ENCODE data around the gene ST8SIA6. TPM values are rescaled to one million over a fixed set of nuclear protein-coding genes. Genes with fewer than 3 reads are reported as not detected.

Gene ST8SIA6
- total and polyA plus RNA-seq, 4 donors, result 0.43 to 22.0 (median 2.9) TPM

DNA sequence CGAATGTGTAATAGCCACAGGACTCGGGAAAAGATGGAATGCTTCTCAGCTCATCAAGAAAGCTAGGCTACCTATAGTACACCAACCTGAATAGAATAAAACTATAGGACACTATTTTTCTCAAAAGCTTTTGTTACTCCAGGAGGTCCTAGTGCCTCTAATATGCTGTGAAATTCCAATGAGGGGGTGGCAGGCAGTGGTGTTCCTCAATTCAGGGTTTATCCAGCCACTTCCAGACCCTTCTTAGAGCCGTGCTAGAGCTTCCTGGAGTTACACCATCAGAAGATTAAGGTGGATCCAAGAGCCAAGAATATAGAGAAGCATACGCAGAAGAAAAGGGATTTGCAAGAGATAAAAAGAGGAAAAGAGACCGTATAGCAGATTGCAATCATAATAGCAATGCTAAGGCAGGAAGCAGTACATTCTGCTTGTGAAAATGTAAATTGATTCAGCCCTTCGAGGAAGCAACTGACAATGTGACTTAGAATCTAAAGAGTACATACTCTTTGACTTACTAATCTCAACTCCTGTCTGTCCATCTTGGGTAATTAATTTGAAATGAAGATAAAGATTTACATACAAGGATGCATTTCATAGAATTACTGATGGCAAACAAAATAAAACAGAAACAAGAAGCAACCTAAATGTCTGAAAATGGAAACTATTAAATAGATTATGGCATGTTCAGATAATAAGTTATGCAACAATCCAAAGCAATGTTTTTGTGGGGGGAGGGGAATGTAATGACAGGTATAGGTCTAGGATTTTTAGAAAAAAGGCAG is 2.1 kb downstream of the ST8SIA6 start:
- H3K4me3 ChIP-seq, result no peak overlapping the region
- no peak overlapping the region for H3K27ac ChIP-seq (ENCODE audit: low read depth in 1 of 2, low read length in 1 of 2)
- H3K36me3 ChIP-seq (ENCODE audit: control insufficient read depth in 4 of 4, insufficient read depth in 4 of 4, low read length in 4 of 4), result peaks cover 0 to 2% (median 0%) of the 10 kb centered on the region in 4 donors
- WGBS, 2 donors, result 24 to 31% methylated on average over 6 of the region's 6 CpGs
- TF ChIP-seq, protein P1, sequence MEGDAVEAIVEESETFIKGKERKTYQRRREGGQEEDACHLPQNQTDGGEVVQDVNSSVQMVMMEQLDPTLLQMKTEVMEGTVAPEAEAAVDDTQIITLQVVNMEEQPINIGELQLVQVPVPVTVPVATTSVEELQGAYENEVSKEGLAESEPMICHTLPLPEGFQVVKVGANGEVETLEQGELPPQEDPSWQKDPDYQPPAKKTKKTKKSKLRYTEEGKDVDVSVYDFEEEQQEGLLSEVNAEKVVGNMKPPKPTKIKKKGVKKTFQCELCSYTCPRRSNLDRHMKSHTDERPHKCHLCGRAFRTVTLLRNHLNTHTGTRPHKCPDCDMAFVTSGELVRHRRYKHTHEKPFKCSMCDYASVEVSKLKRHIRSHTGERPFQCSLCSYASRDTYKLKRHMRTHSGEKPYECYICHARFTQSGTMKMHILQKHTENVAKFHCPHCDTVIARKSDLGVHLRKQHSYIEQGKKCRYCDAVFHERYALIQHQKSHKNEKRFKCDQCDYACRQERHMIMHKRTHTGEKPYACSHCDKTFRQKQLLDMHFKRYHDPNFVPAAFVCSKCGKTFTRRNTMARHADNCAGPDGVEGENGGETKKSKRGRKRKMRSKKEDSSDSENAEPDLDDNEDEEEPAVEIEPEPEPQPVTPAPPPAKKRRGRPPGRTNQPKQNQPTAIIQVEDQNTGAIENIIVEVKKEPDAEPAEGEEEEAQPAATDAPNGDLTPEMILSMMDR (IDR thresholded peaks at IDR 0.05; ENCODE audit: control extremely low read depth, extremely low read depth), result no peak
- ATAC-seq (ENCODE audit: insufficient read depth, low FRiP score) (no peak), DNase-seq (peak in 1 of 3 donors; percentile 7)
- H3K9ac ChIP-seq (ENCODE audit: insufficient read depth in 1 of 2, low read length in 2 of 2), result no peak overlapping the region
- peaks cover 0 to 15% (median 9%) of the 10 kb centered on the region in 4 donors for H3K9me3 ChIP-seq (ENCODE audit: control insufficient read depth in 4 of 4, insufficient read depth in 3 of 4, low read length in 3 of 4)
- H3K27me3 ChIP-seq (ENCODE audit: control insufficient read depth in 3 of 3, insufficient read depth in 3 of 3, low read length in 2 of 3), result peaks cover 0 to 58% (median 46%) of the 10 kb centered on the region in 3 donors
- peaks cover 0 to 8% (median 0%) of the 10 kb centered on the region in 5 donors for H3K4me1 ChIP-seq (ENCODE audit: control insufficient read depth in 5 of 5, insufficient read depth in 5 of 5, low read length in 5 of 5)

DNA sequence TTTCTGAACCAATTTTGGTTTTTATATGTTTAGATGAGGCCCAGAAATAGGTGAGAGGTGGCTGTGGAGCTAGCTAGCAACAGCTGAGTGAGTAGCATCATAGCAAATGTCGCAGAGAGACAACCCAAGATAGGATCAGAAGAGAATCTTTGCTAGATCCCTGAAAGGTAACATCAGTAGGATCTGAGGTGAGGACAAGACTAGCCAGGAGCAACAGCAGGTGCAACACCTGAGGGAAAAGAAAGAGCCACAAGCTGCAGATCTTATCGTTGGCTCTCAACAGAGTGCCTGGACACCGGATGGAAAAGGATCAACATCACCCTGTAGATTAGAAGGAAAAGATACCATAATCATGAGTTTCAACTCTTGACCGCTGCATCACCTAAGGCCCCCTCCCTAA is 4.4 kb downstream of the ST8SIA6 start:
- H3K4me1 ChIP-seq (ENCODE audit: control insufficient read depth in 5 of 5, insufficient read depth in 5 of 5, low read length in 5 of 5), result peaks cover 0 to 13% (median 0%) of the 10 kb centered on the region in 5 donors
- no peak overlapping the region for H3K4me3 ChIP-seq
- 97 to 98% methylated on average over 4 of the region's 4 CpGs for WGBS, 2 donors
- ATAC-seq (ENCODE audit: insufficient read depth, low FRiP score) (no peak), DNase-seq (no peak)
- peaks cover 0 to 12% (median 9%) of the 10 kb centered on the region in 4 donors for H3K9me3 ChIP-seq (ENCODE audit: control insufficient read depth in 4 of 4, insufficient read depth in 3 of 4, low read length in 3 of 4)
- H3K27ac ChIP-seq (ENCODE audit: low read depth in 1 of 2, low read length in 1 of 2), result no peak overlapping the region
- TF ChIP-seq, protein P1 (IDR thresholded peaks at IDR 0.05; ENCODE audit: control extremely low read depth, extremely low read depth), result no peak
- H3K27me3 ChIP-seq (ENCODE audit: control insufficient read depth in 3 of 3, insufficient read depth in 3 of 3, low read length in 2 of 3), result peaks cover 0 to 44% (median 35%) of the 10 kb centered on the region in 3 donors
- no peak overlapping the region for H3K9ac ChIP-seq (ENCODE audit: insufficient read depth in 1 of 2, low read length in 2 of 2)
- H3K36me3 ChIP-seq (ENCODE audit: control insufficient read depth in 4 of 4, insufficient read depth in 4 of 4, low read length in 4 of 4), result peaks cover 0 to 2% (median 0%) of the 10 kb centered on the region in 4 donors

DNA sequence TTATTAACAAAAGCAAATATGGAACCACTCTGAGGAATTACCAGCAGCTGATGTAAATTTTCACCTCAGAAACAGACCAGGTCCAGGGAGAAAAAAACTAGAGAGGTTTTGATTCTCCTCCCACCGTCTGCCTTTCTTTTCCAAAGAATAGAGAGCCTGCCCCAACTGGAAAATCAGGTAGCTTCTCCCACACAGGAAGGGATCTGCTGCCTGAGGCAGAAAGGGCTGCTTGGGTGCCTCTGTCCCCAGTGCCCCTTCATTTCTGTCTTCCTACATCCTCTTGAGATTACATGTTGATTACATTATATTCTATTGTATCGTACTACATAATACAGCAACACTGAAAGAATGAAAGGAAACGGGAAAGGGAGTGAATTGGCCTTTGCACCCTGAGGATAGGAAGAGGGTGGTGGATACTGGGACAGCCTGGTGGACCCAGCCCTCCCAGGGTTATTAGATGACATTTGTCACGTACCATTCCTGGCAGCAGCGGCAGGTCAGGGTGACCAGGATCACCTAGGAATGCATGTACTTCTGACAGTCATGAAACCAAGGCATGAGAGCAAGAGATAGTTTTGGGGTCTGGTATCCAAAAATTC is 8.9 kb downstream of the ST8SIA6 start:
- ATAC-seq (ENCODE audit: insufficient read depth, low FRiP score), result no peak
- H3K36me3 ChIP-seq (ENCODE audit: control insufficient read depth in 4 of 4, insufficient read depth in 4 of 4, low read length in 4 of 4), result peaks cover 0 to 2% (median 0%) of the 10 kb centered on the region in 4 donors
- H3K27ac ChIP-seq (ENCODE audit: low read depth in 1 of 2, low read length in 1 of 2), result peak overlapping the region; percentile 42 to 53
- peak in 1 of 3 donors; percentile 22 for DNase-seq
- WGBS, 2 donors, result 46 to 77% methylated on average over 5 of the region's 5 CpGs
- H3K4me1 ChIP-seq (ENCODE audit: control insufficient read depth in 5 of 5, insufficient read depth in 5 of 5, low read length in 5 of 5), result peaks cover 0 to 4% (median 0%) of the 10 kb centered on the region in 5 donors
- H3K27me3 ChIP-seq (ENCODE audit: control insufficient read depth in 3 of 3, insufficient read depth in 3 of 3, low read length in 2 of 3), result peaks cover 0 to 23% (median 14%) of the 10 kb centered on the region in 3 donors
- peaks cover 0 to 12% (median 9%) of the 10 kb centered on the region in 4 donors for H3K9me3 ChIP-seq (ENCODE audit: control insufficient read depth in 4 of 4, insufficient read depth in 3 of 4, low read length in 3 of 4)
- no peak overlapping the region for H3K4me3 ChIP-seq
- peak overlapping the region in 1 of 2 donors; percentile 42 for H3K9ac ChIP-seq (ENCODE audit: insufficient read depth in 1 of 2, low read length in 2 of 2)
- TF ChIP-seq, protein P1 (IDR thresholded peaks at IDR 0.05; ENCODE audit: control extremely low read depth, extremely low read depth), result no peak
